NT2/D1 (cell line): Measurements from ENCODE around the gene GTPBP4.

Experiments used
- SUZ12 ChIP-seq: IDR thresholded peaks from 2 replicates; pipeline ENCODE4 v1.6.1; 2011; ENCODE audit not compliant: insufficient read length, insufficient read depth; ENCODE audit errors: extremely low read depth
- YY1 ChIP-seq: IDR thresholded peaks from 2 replicates; pipeline ENCODE4 v1.6.1; 2011; ENCODE audit not compliant: insufficient read length, insufficient read depth
- ZNF274 ChIP-seq: IDR thresholded peaks from 2 replicates; pipeline ENCODE4 v1.6.1; 2011; ENCODE audit warnings: mild to moderate bottlenecking, low read depth, low read length

GRCh38 chr10:990808-991207 lies 2.6 kb downstream of the GTPBP4 start:
- TF ChIP-seq YY1 (no peak), ZNF274 (no peak), SUZ12 (no peak)
